ENCODE measurements around the gene INHBB. TPM values are rescaled to one million over a fixed set of nuclear protein-coding genes. Genes with fewer than 3 reads are reported as not detected.

INHBB gene
- total RNA-seq, 1 donor from 2014 or later: 2.8 TPM

- intact Hi-C loops (cut with micrococcal nuclease): no loop called here
- peak; percentile 60 for ATAC-seq
- DNase-seq: no peak
Measured at GRCh38 chr2:120331903-120332302, 14.0 kb upstream of the INHBB start.

DNA sequence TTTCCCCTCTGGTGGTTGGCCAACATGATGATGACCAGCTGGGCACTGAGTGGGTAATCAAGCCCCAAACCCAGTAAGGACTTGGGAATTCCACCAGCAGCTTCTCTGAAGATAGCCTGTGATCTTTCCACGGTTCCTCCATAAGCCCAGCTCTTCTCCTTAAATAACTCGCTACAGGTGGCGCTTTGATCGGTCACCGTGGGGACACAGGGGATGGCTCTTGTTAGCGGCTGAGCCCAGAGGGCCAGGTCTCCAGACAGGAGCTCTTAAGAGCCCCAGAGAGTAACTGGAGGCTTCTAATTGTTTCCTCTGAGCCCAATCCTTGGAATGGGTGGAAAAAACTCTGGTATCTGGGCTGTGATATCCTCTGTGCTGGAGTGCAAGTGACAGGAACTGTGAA lies 13.6 kb upstream of the INHBB start:
- DNase-seq (no peak), ATAC-seq (no peak)
- intact Hi-C loops (cut with micrococcal nuclease): no loop called here

DNA sequence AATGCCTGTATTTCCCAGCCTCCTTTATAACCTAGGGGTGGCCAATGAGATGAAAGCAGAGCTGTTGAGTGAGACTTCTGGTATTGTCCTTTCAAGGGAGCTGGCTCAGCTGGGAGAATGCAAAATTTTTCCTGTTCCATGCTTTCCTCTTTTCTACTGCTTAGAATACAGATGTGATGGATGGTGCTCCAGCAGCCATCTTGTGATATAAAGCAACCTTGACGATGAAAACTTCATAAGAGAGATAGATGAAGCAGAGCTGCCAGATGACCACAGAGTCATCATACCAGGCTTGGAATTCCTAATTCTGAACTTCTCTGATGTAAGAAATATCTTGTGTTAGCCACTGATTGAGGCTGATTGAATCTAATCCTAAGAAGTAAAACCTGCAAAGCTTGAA lies 11.9 kb upstream of the INHBB start:
- intact Hi-C loops (cut with micrococcal nuclease): no loop called here
- ATAC-seq (no peak), DNase-seq (no peak)

- ATAC-seq (no peak), DNase-seq (no peak)
- intact Hi-C loops (cut with micrococcal nuclease): no loop called here
Measured at GRCh38 chr2:120336749-120337148, 9.2 kb upstream of the INHBB start.

- intact Hi-C loops (cut with micrococcal nuclease): no loop called here
- ATAC-seq: no peak
- no peak for DNase-seq
Measured at GRCh38 chr2:120338015-120338414, 7.9 kb upstream of the INHBB start.

DNA sequence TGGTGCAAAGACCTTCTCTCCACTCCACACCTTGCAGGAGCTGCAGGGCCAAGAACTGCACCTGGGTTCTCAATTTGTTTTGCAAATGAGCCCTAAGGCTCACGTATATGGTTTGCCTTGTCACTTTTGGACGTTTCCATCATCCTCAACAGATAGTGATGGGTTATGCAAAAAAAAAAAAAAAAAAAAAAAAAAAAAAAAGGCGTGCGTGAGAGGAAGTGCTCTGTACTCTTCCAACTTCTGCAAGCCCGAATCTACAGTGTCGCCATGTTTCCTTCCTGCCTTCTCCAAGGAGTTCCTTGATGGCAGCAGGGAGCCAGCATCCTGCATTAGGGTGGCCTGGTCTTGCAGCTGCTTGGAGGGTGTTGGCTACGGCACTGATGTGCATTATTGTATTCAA lies 4.0 kb upstream of the INHBB start:
- DNase-seq: no peak
- ATAC-seq: no peak
- intact Hi-C loops (cut with micrococcal nuclease): loop anchor here (5.0 to 10.0 kb wide), 2 partner anchors 213 to 335 kb away; no protein-coding TSS in a partner anchor

DNA sequence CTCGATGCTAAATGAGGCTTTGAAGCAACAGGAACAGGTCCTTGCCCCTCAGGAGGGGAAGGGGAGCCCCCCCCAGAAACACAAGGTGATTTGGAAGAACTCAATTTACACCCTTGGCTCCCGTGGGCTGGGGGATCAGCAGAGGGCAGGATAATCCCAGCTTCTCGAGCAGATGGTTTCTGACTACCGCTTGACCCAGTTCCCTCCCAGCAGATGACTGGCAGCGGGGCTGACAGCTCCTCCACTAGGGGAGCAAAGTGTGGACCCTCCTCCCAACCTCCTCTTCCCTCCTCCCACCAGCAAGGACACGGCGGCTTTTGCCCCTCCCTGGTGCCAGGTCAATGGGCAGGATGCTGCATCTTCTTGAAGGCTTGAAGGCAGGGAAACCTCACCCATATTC lies 3.5 kb upstream of the INHBB start:
- DNase-seq (no peak), ATAC-seq (no peak)
- intact Hi-C loops (cut with micrococcal nuclease): loop anchor here (5.0 to 10.0 kb wide), 2 partner anchors 212 to 335 kb away; no protein-coding TSS in a partner anchor

- no peak for DNase-seq
- no peak for ATAC-seq
- intact Hi-C loops (cut with micrococcal nuclease): loop anchor here (5.0 to 10.0 kb wide), 2 partner anchors 212 to 334 kb away; no protein-coding TSS in a partner anchor
Measured at GRCh38 chr2:120343100-120343432, 2.9 kb upstream of the INHBB start.

DNA sequence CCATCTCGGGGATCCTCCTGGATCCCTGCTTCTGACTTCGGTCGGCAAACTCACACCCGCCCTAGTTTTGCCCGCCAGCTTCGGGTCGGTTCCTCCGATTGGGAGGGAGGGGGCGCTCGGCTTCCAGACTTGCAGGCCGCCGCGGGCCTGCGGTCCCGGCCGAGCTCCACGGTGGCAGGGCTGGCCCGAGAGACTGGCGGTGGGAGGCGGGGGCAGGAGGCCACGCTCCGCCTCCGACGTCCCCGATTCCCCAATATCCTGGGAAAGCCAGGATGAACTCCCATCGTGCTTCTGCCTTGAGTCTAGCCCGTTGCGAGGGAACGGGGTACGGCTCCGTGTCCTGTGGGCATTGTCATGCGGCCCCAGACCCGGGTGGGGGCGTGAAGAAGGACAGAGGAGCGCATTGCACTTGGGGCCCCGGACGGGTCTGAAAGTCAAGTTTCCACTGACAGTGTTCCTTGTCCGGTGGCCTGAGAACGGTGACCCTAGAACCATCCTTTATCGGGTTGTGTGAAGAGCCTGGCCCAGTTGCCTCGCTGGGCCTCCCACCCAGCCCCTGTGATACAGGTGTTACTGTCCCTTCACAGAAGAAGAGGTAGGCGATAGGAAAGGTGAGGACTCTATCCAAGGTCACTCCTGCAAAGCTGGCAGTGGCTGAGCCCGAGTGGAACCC lies 2.4 kb upstream of the INHBB start:
- peak; percentile 88 for ATAC-seq
- peak; percentile 90 for DNase-seq
- intact Hi-C loops (cut with micrococcal nuclease): loop anchor here (5.0 to 10.0 kb wide), 2 partner anchors 211 to 334 kb away; no protein-coding TSS in a partner anchor

DNA sequence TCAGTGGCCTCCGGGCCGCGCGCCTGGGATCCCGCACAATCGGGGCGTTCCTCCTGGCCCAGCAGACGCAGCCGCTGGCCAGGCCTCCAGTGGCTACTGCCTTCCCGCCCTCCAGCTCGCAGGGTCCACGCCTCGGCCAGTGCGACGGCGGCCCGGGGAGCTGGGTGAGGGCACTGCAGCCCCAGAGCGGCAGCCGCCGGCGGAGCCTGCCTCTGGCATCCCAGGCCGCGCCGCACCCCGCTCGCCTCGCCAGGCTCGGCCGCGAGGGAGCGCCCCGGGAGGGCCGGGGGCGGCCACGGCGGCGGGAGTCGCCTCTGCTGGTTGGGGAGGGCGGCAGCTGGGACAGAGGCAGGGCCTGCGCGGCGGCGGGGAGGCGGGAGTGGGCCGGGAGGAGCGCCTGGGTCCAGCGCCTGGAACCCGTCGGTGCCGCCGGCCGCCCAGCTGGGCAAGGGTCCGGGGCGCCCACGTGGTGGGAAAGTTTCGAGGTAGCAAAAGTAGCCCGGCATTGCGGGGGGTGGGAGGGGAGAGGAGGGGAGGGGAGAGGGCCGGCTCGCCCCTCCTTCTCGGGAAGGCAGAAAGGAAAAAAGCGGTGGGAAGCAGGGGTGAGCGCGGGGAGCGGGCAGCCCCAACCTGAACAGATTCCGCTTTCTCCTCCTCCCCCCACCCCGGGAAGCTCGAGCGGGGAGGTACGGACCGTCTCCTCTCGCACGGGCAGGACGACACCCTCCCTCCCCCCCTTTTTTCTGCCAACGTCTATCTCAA lies 1.5 kb upstream of the INHBB start:
- intact Hi-C loops (cut with micrococcal nuclease): loop anchor here (5.0 to 10.0 kb wide), 2 partner anchors 210 to 333 kb away; no protein-coding TSS in a partner anchor
- ATAC-seq: peak; percentile 61

GRCh38 chr2:120344976-120345581 lies 857 bp upstream of the INHBB start:
- ATAC-seq (peak; percentile 12), DNase-seq (peak; percentile 41)
- intact Hi-C loops (cut with micrococcal nuclease): loop anchor here (5.0 to 10.0 kb wide), 2 partner anchors 210 to 332 kb away; no protein-coding TSS in a partner anchor

More for the DNA sequence above, 1.5 kb upstream of the INHBB start:
- DNase-seq: peak; percentile 57

GRCh38 chr2:120345608-120346007 lies 328 bp upstream of the INHBB start:
- intact Hi-C loops (cut with micrococcal nuclease): loop anchor here (10.0 kb wide), 1 partner anchor 209 kb away; no protein-coding TSS in a partner anchor
- no peak for DNase-seq

DNA sequence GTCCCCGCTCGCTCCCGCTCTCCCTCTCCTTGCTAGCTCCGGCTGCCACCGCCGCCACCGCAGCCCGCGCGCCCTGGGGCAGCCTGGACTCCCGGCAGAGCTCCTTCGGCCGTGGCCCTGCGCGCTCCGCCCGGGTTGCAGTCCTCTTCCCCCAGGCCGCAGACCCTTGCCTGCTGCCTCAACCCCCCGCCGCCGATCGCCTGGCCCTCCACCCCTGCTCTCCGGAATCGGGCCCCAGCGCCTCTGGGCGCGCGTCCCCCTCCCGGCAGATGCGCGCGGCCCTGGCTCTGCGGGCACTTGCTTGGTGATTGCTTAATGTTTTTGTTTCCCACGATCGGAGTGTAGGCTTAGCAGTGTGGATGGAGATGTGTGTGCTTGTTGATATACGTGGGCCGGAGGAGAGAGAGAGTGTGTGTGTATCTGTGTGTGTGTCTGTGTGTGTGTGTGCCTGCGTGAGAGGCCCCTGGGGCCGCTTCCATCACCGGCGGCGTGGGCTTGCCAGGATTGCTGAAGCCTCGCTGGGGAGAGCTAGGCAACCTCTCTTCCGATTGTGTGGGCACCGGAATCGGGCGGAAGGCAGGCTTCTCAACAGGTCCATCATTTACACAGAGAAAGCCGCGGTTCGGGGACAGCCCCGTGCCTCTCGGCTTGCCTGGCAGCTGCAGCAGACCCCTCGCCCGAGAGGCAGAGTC lies 877 bp downstream of the INHBB start:
- intact Hi-C loops (cut with micrococcal nuclease): loop anchor here (10.0 kb wide), 1 partner anchor 208 kb away; no protein-coding TSS in a partner anchor
- ATAC-seq (peak; percentile 16), DNase-seq (peak; percentile 44)

More at GRCh38 chr2:120345608-120346007, 328 bp upstream of the INHBB start:
- ATAC-seq: no peak

GRCh38 chr2:120347396-120348060 lies 1.6 kb downstream of the INHBB start:
- ATAC-seq: no peak
- intact Hi-C loops (cut with micrococcal nuclease): loop anchor here (10.0 kb wide), 1 partner anchor 207 kb away; no protein-coding TSS in a partner anchor
- DNase-seq: no peak

- intact Hi-C loops (cut with micrococcal nuclease): loop anchor here (10.0 kb wide), 1 partner anchor 207 kb away; no protein-coding TSS in a partner anchor
- ATAC-seq: no peak
Measured at GRCh38 chr2:120348134-120348736, 2.3 kb downstream of the INHBB start.

GRCh38 chr2:120348737-120349439 lies 3.0 kb downstream of the INHBB start:
- no peak for DNase-seq
- intact Hi-C loops (cut with micrococcal nuclease): loop anchor here (10.0 kb wide), 1 partner anchor 206 kb away; no protein-coding TSS in a partner anchor

More at GRCh38 chr2:120348134-120348736, 2.3 kb downstream of the INHBB start:
- no peak for DNase-seq

GRCh38 chr2:120349440-120349921 lies 3.5 kb downstream of the INHBB start:
- no peak for DNase-seq
- no peak for ATAC-seq
- intact Hi-C loops (cut with micrococcal nuclease): loop anchor here (10.0 kb wide), 1 partner anchor 205 kb away; no protein-coding TSS in a partner anchor

More at GRCh38 chr2:120348737-120349439, 3.0 kb downstream of the INHBB start:
- no peak for ATAC-seq
